HepG2 (cell line): ENCODE results near the gene MRPL51. TPM values are rescaled to one million over a fixed set of nuclear protein-coding genes. Genes with fewer than 3 reads are reported as not detected.

Source experiments
- ARNT2 ChIP-seq: sonication (generic); formaldehyde crosslinking; IDR thresholded peaks from 2 replicates; pipeline ENCODE4 v1.8.0; 2022; ENCODE audit warnings: mild to moderate bottlenecking, low read depth, missing genetic modification reagents, moderate library complexity
- ASH2L ChIP-seq: fragments of 300-600, 200-600 bp; sonication (generic); IDR thresholded peaks from 2 replicates; pipeline ENCODE4 v1.7.0; 2017; ENCODE audit warnings: low read depth, mild to moderate bottlenecking, moderate library complexity, mixed read lengths, low read length; ENCODE audit not compliant: insufficient read length
- ATF2 ChIP-seq: sonication (generic); formaldehyde crosslinking; IDR thresholded peaks from 2 replicates; pipeline ENCODE4 v1.4.0; 2020; ENCODE audit warnings: missing genetic modification reagents
- BRCA1 ChIP-seq: sonication (generic); formaldehyde crosslinking; IDR thresholded peaks from 2 replicates; pipeline ENCODE4 v1.4.0; 2020; ENCODE audit warnings: missing genetic modification reagents
- BRF2 ChIP-seq: sonication (generic); formaldehyde crosslinking; IDR thresholded peaks from 2 replicates; pipeline ENCODE4 v1.8.1; 2022; ENCODE audit warnings: mild to moderate bottlenecking, missing genetic modification reagents
- ELF3 ChIP-seq: IDR thresholded peaks from 2 replicates; pipeline ENCODE4 v1.6.1; 2016; ENCODE audit warnings: missing genetic modification reagents, missing compliant biosample characterization
- HES4 ChIP-seq: sonication (generic); formaldehyde crosslinking; IDR thresholded peaks from 2 replicates; pipeline ENCODE4 v1.9.0; 2021; ENCODE audit warnings: mild to moderate bottlenecking, missing genetic modification reagents, borderline replicate concordance
- HMGA1 ChIP-seq: sonication (generic); formaldehyde crosslinking; conservative IDR thresholded peaks from 2 replicates; pipeline ENCODE4 v1.4.0; 2020; ENCODE audit warnings: missing genetic modification reagents
- JARID2 ChIP-seq: sonication (generic); formaldehyde crosslinking; IDR thresholded peaks from 2 replicates; pipeline ENCODE4 v1.8.1; 2023; ENCODE audit warnings: missing genetic modification reagents, inconsistent platforms; ENCODE audit not compliant: insufficient replicate concordance
- MIER2 ChIP-seq: IDR thresholded peaks from 2 replicates; pipeline ENCODE4 v1.6.1; 2016; ENCODE audit warnings: missing biosample characterization, missing genetic modification reagents
- PCBP1 ChIP-seq: fragments of 200-400 bp; formaldehyde crosslinking; IDR thresholded peaks from 2 replicates; pipeline ENCODE4 v1.6.1; 2017; ENCODE audit warnings: mild to moderate bottlenecking, low read depth, low read length, borderline replicate concordance
- PRPF4 ChIP-seq: fragments of 200-400 bp; formaldehyde crosslinking; IDR thresholded peaks from 2 replicates; pipeline ENCODE4 v1.6.1; 2016; ENCODE audit warnings: low read length, low read depth; ENCODE audit not compliant: poor library complexity, severe bottlenecking
- SIN3A ChIP-seq: IDR thresholded peaks from 2 replicates; pipeline ENCODE4 v1.6.1; 2011; ENCODE audit warnings: low read depth, mild to moderate bottlenecking, control low read depth, low read length, borderline replicate concordance
- TEAD2 ChIP-seq: sonication (generic); formaldehyde crosslinking; IDR thresholded peaks from 2 replicates; pipeline ENCODE4 v1.9.0; 2021; ENCODE audit warnings: missing genetic modification reagents
- XRCC5 ChIP-seq: fragments of 200-400 bp; formaldehyde crosslinking; optimal IDR thresholded peaks from 2 replicates; pipeline ENCODE3; 2017; ENCODE audit warnings: mild to moderate bottlenecking, low read length
- ZBTB33 ChIP-seq: sonication (generic); formaldehyde crosslinking; IDR thresholded peaks from 2 replicates; pipeline ENCODE4 v1.4.0; 2020; ENCODE audit warnings: missing genetic modification reagents
- ZBTB38 ChIP-seq: sonication (generic); formaldehyde crosslinking; IDR thresholded peaks from 2 replicates; pipeline ENCODE4 v1.5.1; 2020; ENCODE audit warnings: mild to moderate bottlenecking, missing genetic modification reagents
- ZFY ChIP-seq: sonication (generic); formaldehyde crosslinking; IDR thresholded peaks from 2 replicates; pipeline ENCODE4 v1.4.0; 2020; ENCODE audit warnings: missing genetic modification reagents
- ZNF546 ChIP-seq: sonication (generic); formaldehyde crosslinking; conservative IDR thresholded peaks from 2 replicates; pipeline ENCODE4 v1.8.1; 2023; ENCODE audit warnings: mild to moderate bottlenecking, missing genetic modification reagents
- ZNF605 ChIP-seq: sonication (generic); formaldehyde crosslinking; IDR thresholded peaks from 2 replicates; pipeline ENCODE4 v1.8.0; 2022; ENCODE audit warnings: mild to moderate bottlenecking, missing genetic modification reagents
- ZNF773 ChIP-seq: sonication (generic); formaldehyde crosslinking; IDR thresholded peaks from 2 replicates; pipeline ENCODE4 v1.4.0; 2020; ENCODE audit warnings: missing genetic modification reagents, borderline replicate concordance
- polyA plus RNA-seq, 8 experiments: library from polyadenylated mRNA; depleted of rRNA in 3 of 8; stranded (reverse) in 7 of 8; unstranded in 1 of 8; fragments of >200 nt; fragmentation: Illumina TruSeq in 4 of 8; extraction: Trizol in 4 of 8; gene quantifications; 2 replicates each; pipeline versions ENCODE4 v1.2.1 to v1.2.3, GENCODE V29; 2011 to 2016; ENCODE audit warnings: low read depth in 4 of 8, missing spikeins in 1 of 8, mixed read lengths in 1 of 8; ENCODE audit not compliant: insufficient read depth in 1 of 8
- total RNA-seq, 5 experiments: library from RNA; depleted of rRNA; stranded (reverse); fragments of >200 nt; fragmentation: Illumina TruSeq; extraction: Trizol; gene quantifications; 2 replicates each; pipeline ENCODE4 v1.2.3, GENCODE V29; 2016; ENCODE audit warnings: low read depth in 1 of 5
- TF ChIP-seq, protein P1 (sequence below): sonication (generic); formaldehyde crosslinking; IDR thresholded peaks from 2 replicates; pipeline ENCODE4 v1.9.0; 2021; ENCODE audit warnings: missing genetic modification reagents, borderline replicate concordance

The MRPL51 gene
- total and polyA plus RNA-seq, 2 of the 13 experiments (the other 11 are each of a cell fraction or from before 2014, with no cell fraction given), result 64.8 to 278 TPM

- TF ChIP-seq, protein P1, sequence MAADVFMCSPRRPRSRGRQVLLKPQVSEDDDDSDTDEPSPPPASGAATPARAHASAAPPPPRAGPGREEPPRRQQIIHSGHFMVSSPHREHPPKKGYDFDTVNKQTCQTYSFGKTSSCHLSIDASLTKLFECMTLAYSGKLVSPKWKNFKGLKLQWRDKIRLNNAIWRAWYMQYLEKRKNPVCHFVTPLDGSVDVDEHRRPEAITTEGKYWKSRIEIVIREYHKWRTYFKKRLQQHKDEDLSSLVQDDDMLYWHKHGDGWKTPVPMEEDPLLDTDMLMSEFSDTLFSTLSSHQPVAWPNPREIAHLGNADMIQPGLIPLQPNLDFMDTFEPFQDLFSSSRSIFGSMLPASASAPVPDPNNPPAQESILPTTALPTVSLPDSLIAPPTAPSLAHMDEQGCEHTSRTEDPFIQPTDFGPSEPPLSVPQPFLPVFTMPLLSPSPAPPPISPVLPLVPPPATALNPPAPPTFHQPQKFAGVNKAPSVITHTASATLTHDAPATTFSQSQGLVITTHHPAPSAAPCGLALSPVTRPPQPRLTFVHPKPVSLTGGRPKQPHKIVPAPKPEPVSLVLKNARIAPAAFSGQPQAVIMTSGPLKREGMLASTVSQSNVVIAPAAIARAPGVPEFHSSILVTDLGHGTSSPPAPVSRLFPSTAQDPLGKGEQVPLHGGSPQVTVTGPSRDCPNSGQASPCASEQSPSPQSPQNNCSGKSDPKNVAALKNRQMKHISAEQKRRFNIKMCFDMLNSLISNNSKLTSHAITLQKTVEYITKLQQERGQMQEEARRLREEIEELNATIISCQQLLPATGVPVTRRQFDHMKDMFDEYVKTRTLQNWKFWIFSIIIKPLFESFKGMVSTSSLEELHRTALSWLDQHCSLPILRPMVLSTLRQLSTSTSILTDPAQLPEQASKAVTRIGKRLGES (CRISPR knock-in tag), result no peak
- TF ChIP-seq SIN3A, result no peak; the same call in 1 of the 2 replicates
- TF ChIP-seq BRCA1 (CRISPR knock-in tag), result no peak
- peak; percentile 93 for TF ChIP-seq ZBTB38
- no peak for TF ChIP-seq PRPF4
- peak; percentile 82; the same call in 1 of the 2 replicates for TF ChIP-seq ZBTB33 (CRISPR knock-in tag)
- TF ChIP-seq ARNT2 (CRISPR knock-in tag), result no peak
- no peak for TF ChIP-seq TEAD2 (CRISPR knock-in tag)
- TF ChIP-seq ZNF546, result no peak
- TF ChIP-seq ZFY (CRISPR knock-in tag), result no peak
- TF ChIP-seq ELF3 (CRISPR knock-in tag), result peak; percentile 22; the same call in 1 of the 2 replicates
- no peak for TF ChIP-seq XRCC5
- TF ChIP-seq BRF2 (CRISPR knock-in tag), result 0 out of 2 replicates have a peak, but pooled peaks have one; percentile 37
- TF ChIP-seq MIER2 (CRISPR knock-in tag), result no peak
- TF ChIP-seq HES4, result no peak
- no peak for TF ChIP-seq ZNF773
- TF ChIP-seq PCBP1, result no peak
- TF ChIP-seq JARID2 (CRISPR knock-in tag), result no peak
- no peak for TF ChIP-seq ASH2L
- TF ChIP-seq ZNF605 (CRISPR knock-in tag), result 0 out of 2 replicates have a peak, but pooled peaks have one; percentile 50
- no peak for TF ChIP-seq ATF2
- no peak for TF ChIP-seq HMGA1
Observed at GRCh38 chr12:6538420-6539313, 45.6 kb upstream of the MRPL51 start (continued).
